ENCODE data around the gene OR1N2. TPM values are rescaled to one million over a fixed set of nuclear protein-coding genes. Genes with fewer than 3 reads are reported as not detected.
A peak's percentile ranks its signal among the peaks of the same experiment; 100 is the strongest.

The OR1N2 gene
- total RNA-seq, 1 donor from 2014 or later, result not detected

DNA sequence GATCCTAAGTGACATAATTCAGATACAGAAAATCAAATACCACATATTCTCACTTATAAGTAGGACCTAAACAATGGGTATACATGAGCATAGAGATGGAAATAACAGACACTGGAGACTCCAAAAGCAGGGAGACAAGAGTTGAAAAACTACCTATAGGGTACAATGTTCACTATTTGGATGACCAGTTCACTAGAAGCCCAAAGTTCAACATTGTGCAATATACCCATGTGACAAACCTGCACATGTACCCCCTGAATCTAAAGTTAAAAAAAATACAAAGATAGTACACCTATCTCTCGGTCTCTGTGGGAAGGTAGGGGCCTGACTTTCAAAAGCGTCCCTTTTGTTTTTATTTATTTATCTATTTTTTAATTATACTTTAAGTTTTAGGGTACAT lies 14.2 kb upstream of the OR1N2 start:
- no peak for DNase-seq
- Mint-ChIP-seq H3K27ac (ENCODE audit: unreplicated experiment) (no peak overlapping the region), H3K36me3 (ENCODE audit: unreplicated experiment) (no peaks in the 10 kb centered on the region), H3K9me3 (ENCODE audit: unreplicated experiment) (peaks cover 2% of the 10 kb centered on the region), H3K27me3 (ENCODE audit: unreplicated experiment) (no peaks in the 10 kb centered on the region), H3K4me3 (ENCODE audit: unreplicated experiment) (no peak overlapping the region), H3K4me1 (ENCODE audit: low read depth, unreplicated experiment) (no peaks in the 10 kb centered on the region)
- TF ChIP-seq, protein P1, sequence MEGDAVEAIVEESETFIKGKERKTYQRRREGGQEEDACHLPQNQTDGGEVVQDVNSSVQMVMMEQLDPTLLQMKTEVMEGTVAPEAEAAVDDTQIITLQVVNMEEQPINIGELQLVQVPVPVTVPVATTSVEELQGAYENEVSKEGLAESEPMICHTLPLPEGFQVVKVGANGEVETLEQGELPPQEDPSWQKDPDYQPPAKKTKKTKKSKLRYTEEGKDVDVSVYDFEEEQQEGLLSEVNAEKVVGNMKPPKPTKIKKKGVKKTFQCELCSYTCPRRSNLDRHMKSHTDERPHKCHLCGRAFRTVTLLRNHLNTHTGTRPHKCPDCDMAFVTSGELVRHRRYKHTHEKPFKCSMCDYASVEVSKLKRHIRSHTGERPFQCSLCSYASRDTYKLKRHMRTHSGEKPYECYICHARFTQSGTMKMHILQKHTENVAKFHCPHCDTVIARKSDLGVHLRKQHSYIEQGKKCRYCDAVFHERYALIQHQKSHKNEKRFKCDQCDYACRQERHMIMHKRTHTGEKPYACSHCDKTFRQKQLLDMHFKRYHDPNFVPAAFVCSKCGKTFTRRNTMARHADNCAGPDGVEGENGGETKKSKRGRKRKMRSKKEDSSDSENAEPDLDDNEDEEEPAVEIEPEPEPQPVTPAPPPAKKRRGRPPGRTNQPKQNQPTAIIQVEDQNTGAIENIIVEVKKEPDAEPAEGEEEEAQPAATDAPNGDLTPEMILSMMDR (IDR thresholded peaks at IDR 0.05; ENCODE audit: partially characterized antibody, unreplicated experiment), result no peak

DNA sequence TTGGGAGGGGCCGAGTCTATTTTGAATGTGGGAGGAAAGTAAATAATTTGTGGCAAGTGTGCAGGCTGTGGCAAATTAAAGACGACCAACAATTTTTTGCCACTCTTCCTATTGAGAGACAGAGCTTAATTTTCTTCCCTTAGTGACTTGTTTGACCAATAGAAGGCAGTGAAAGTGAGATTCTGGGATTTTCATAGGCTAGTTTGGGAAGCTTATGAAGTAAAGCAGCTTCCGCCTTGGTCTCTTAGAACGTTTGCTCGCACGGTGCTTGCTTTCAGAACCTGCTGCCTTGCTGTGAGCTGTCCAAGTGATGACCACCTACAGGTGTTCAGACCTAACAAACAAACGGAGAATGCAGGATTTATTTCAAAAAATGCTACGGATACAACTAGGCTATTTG lies 6.7 kb upstream of the OR1N2 start:
- H3K4me1 Mint-ChIP-seq (ENCODE audit: low read depth, unreplicated experiment), result no peaks in the 10 kb centered on the region
- TF ChIP-seq, protein P1 (IDR thresholded peaks at IDR 0.05; ENCODE audit: partially characterized antibody, unreplicated experiment), result no peak
- no peak overlapping the region for H3K27ac Mint-ChIP-seq (ENCODE audit: unreplicated experiment)
- DNase-seq, result no peak
- H3K27me3 Mint-ChIP-seq (ENCODE audit: unreplicated experiment), result no peaks in the 10 kb centered on the region
- H3K9me3 Mint-ChIP-seq (ENCODE audit: unreplicated experiment), result no peaks in the 10 kb centered on the region
- no peaks in the 10 kb centered on the region for H3K36me3 Mint-ChIP-seq (ENCODE audit: unreplicated experiment)
- H3K4me3 Mint-ChIP-seq (ENCODE audit: unreplicated experiment), result no peak overlapping the region

DNA sequence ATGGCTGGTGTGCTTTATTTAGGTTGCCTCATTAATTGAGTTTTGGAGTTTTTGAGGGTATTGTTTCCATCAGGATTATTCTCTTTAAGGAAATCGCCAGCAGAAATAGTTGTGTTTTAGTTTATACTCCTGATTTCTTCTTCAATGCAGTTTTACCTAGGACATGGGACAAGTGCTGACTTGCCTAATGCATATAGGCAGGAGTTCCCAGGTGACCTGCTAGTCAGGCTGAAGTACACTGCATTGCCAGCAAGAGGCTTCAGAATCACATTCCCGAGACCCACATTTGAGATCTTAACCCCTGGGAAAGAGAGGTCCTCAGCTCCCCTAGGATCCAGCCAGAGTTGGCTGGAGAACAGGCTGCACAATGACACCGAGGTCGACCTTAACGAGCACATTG lies 1.5 kb upstream of the OR1N2 start:
- no peak for DNase-seq
- H3K9me3 Mint-ChIP-seq (ENCODE audit: unreplicated experiment), result no peaks in the 10 kb centered on the region
- TF ChIP-seq, protein P1 (IDR thresholded peaks at IDR 0.05; ENCODE audit: partially characterized antibody, unreplicated experiment), result no peak
- H3K27ac Mint-ChIP-seq (ENCODE audit: unreplicated experiment), result no peak overlapping the region
- no peak overlapping the region for H3K4me3 Mint-ChIP-seq (ENCODE audit: unreplicated experiment)
- no peaks in the 10 kb centered on the region for H3K36me3 Mint-ChIP-seq (ENCODE audit: unreplicated experiment)
- H3K27me3 Mint-ChIP-seq (ENCODE audit: unreplicated experiment), result no peaks in the 10 kb centered on the region
- H3K4me1 Mint-ChIP-seq (ENCODE audit: low read depth, unreplicated experiment), result no peaks in the 10 kb centered on the region

DNA sequence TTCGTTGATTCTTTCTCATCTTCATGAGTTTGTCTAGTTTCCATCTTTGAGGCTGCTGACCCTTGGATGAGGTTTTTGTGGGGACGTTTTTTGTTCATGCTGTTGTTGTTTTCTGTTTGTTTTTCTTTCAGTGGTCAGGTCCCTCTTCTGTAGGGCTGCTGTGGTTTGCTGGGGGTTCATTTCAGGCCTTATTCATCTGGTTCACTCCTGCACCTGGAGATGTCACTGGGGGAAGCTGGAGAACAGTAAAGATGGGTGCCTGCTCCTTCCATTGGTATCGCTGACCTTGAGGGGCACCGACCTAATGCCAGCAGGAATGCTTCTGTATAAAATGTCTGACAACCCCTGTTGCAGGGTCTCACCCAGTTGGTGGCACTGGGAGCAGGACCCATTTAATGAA lies 8.5 kb downstream of the OR1N2 start:
- no peak overlapping the region for H3K4me3 Mint-ChIP-seq (ENCODE audit: unreplicated experiment)
- H3K27me3 Mint-ChIP-seq (ENCODE audit: unreplicated experiment), result no peaks in the 10 kb centered on the region
- TF ChIP-seq, protein P1 (IDR thresholded peaks at IDR 0.05; ENCODE audit: partially characterized antibody, unreplicated experiment), result no peak
- DNase-seq, result no peak
- no peaks in the 10 kb centered on the region for H3K36me3 Mint-ChIP-seq (ENCODE audit: unreplicated experiment)
- no peak overlapping the region for H3K27ac Mint-ChIP-seq (ENCODE audit: unreplicated experiment)
- peaks cover 3% of the 10 kb centered on the region for H3K9me3 Mint-ChIP-seq (ENCODE audit: unreplicated experiment)
- H3K4me1 Mint-ChIP-seq (ENCODE audit: low read depth, unreplicated experiment), result no peaks in the 10 kb centered on the region

DNA sequence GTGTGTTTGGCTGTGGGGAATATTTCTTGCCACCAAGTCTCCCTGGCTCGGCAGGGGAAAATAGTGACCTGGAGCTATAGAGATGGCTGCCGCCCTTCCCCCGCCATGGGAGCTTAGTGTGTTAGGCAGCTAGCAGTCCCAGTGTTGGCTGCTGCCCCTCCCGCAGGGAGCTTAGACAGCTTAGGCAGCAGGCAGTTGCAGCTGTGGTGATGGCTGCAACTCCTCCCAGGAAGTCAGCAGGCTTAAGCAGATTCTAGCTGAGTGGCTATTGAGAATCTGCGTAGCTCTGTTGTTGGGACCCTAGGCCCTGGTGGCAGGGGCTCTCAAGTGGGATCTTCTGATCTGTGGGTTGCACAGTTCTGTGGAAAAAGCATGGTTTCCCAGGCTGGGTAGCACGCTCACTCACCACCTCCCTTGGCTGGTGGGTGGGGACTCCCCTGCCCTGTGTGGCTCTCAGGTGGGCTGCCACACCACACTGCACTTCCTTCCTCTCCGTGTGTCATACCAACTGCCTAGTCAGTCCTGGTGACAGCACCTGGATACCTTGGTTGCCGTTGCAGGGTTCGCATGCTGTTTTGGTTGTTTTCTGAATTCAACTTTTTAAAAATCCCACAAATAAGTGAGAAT lies 9.3 kb downstream of the OR1N2 start:
- H3K4me1 Mint-ChIP-seq (ENCODE audit: low read depth, unreplicated experiment), result no peaks in the 10 kb centered on the region
- no peak overlapping the region for H3K4me3 Mint-ChIP-seq (ENCODE audit: unreplicated experiment)
- DNase-seq, result peak; percentile 36
- TF ChIP-seq, protein P1 (IDR thresholded peaks at IDR 0.05; ENCODE audit: partially characterized antibody, unreplicated experiment), result no peak
- H3K9me3 Mint-ChIP-seq (ENCODE audit: unreplicated experiment), result peaks cover 3% of the 10 kb centered on the region
- H3K27me3 Mint-ChIP-seq (ENCODE audit: unreplicated experiment), result no peaks in the 10 kb centered on the region
- no peaks in the 10 kb centered on the region for H3K36me3 Mint-ChIP-seq (ENCODE audit: unreplicated experiment)
- H3K27ac Mint-ChIP-seq (ENCODE audit: unreplicated experiment), result no peak overlapping the region
